MM.1S (cell line): Measurements from ENCODE around the gene ITGA11.

Source experiments
- EZH2 ChIP-seq: fragments of 300-600 bp; sonication (generic); optimal IDR thresholded peaks from 2 replicates; pipeline ENCODE3; 2017; ENCODE audit warnings: low read depth, mild to moderate bottlenecking, antibody characterized with exemption, low read length, mixed read lengths
- EZH2phosphoT487 ChIP-seq: fragments of 300-600 bp; sonication (generic); IDR thresholded peaks from 2 replicates; pipeline ENCODE4 v1.6.1; 2018; ENCODE audit warnings: antibody characterized with exemption, low read length
- TF ChIP-seq, protein P1 (sequence below): fragments of 300-600 bp; sonication (generic); IDR thresholded peaks from 2 replicates; pipeline ENCODE4 v1.5.1; 2016; ENCODE audit warnings: antibody characterized with exemption, low read length, mixed read lengths

GRCh38 chr15:68356778-68357177, 75.2 kb downstream of the ITGA11 start:
- TF ChIP-seq, protein P1, sequence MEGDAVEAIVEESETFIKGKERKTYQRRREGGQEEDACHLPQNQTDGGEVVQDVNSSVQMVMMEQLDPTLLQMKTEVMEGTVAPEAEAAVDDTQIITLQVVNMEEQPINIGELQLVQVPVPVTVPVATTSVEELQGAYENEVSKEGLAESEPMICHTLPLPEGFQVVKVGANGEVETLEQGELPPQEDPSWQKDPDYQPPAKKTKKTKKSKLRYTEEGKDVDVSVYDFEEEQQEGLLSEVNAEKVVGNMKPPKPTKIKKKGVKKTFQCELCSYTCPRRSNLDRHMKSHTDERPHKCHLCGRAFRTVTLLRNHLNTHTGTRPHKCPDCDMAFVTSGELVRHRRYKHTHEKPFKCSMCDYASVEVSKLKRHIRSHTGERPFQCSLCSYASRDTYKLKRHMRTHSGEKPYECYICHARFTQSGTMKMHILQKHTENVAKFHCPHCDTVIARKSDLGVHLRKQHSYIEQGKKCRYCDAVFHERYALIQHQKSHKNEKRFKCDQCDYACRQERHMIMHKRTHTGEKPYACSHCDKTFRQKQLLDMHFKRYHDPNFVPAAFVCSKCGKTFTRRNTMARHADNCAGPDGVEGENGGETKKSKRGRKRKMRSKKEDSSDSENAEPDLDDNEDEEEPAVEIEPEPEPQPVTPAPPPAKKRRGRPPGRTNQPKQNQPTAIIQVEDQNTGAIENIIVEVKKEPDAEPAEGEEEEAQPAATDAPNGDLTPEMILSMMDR = no peak
- TF ChIP-seq EZH2 (no peak), EZH2phosphoT487 (no peak)
